HT1080 (cell line): ENCODE measurements around the gene ADD3. TPM values are rescaled to one million over a fixed set of nuclear protein-coding genes. Genes with fewer than 3 reads are reported as not detected.

Experiments used
- DNase-seq: peaks from one replicate; pipeline ENCODE4 v3.0.0-alpha.2; 2015; ENCODE audit warnings: low read depth
- total RNA-seq: library from RNA; depleted of rRNA; stranded (reverse); fragments of >200 nt; shearing (Covaris generic); gene quantifications from 2 replicates; pipeline ENCODE4 v1.2.3, GENCODE V29; 2014

Gene ADD3
- total RNA-seq, 1 experiment from 2014 or later, result 22.5 TPM

GRCh38 chr10:110144507-110144906, 136.7 kb downstream of the ADD3 start:
- DNase-seq, result no peak

- DNase-seq, result peak; percentile 22
These were observed 140.2 kb downstream of the ADD3 start for GRCh38 chr10:110147961-110148360.

- DNase-seq, result no peak
These were observed 141.5 kb downstream of the ADD3 start for GRCh38 chr10:110149259-110149658.

GRCh38 chr10:110150046-110150445, 142.3 kb downstream of the ADD3 start:
- DNase-seq, result no peak

GRCh38 chr10:110150981-110151380, 143.2 kb downstream of the ADD3 start:
- DNase-seq, result no peak

- DNase-seq, result no peak
These were observed 143.7 kb downstream of the ADD3 start for GRCh38 chr10:110151467-110151866.

GRCh38 chr10:110151971-110152370, 144.2 kb downstream of the ADD3 start:
- DNase-seq, result no peak

GRCh38 chr10:110153396-110153795, 145.6 kb downstream of the ADD3 start:
- DNase-seq, result no peak

- DNase-seq, result no peak
These were observed 148.3 kb downstream of the ADD3 start for GRCh38 chr10:110156046-110156445.

- DNase-seq, result no peak
These were observed 150.5 kb downstream of the ADD3 start for GRCh38 chr10:110158051-110159005.

- no peak for DNase-seq
These were observed 152.3 kb downstream of the ADD3 start for GRCh38 chr10:110160081-110160480.

- DNase-seq, result no peak
These were observed 152.7 kb downstream of the ADD3 start for GRCh38 chr10:110160522-110160921.

GRCh38 chr10:110162741-110163145, 155.0 kb downstream of the ADD3 start:
- no peak for DNase-seq

- DNase-seq, result no peak
These were observed 155.5 kb downstream of the ADD3 start for GRCh38 chr10:110163192-110163773.

GRCh38 chr10:110163841-110164240, 156.1 kb downstream of the ADD3 start:
- DNase-seq, result no peak

GRCh38 chr10:110165239-110165638, 157.5 kb downstream of the ADD3 start:
- DNase-seq, result no peak

- no peak for DNase-seq
These were observed 159.4 kb downstream of the ADD3 start for GRCh38 chr10:110167149-110167548.

GRCh38 chr10:110168601-110169481, 161.1 kb downstream of the ADD3 start:
- DNase-seq, result no peak

GRCh38 chr10:110169586-110169985, 161.8 kb downstream of the ADD3 start:
- no peak for DNase-seq

- DNase-seq, result no peak
These were observed 162.6 kb downstream of the ADD3 start for GRCh38 chr10:110170142-110170971.

GRCh38 chr10:110171032-110171431, 163.2 kb downstream of the ADD3 start:
- DNase-seq, result peak; percentile 30
